GM18520 (cell line): ENCODE measurements around the gene OSTF1.

ENCODE experiments used
- ATAC-seq: cut with Tn5 transposase; IDR thresholded peaks from one replicate; pipeline ENCODE4 v1.9.1; 2021; ENCODE audit not compliant: unreplicated experiment

OSTF1 gene

DNA sequence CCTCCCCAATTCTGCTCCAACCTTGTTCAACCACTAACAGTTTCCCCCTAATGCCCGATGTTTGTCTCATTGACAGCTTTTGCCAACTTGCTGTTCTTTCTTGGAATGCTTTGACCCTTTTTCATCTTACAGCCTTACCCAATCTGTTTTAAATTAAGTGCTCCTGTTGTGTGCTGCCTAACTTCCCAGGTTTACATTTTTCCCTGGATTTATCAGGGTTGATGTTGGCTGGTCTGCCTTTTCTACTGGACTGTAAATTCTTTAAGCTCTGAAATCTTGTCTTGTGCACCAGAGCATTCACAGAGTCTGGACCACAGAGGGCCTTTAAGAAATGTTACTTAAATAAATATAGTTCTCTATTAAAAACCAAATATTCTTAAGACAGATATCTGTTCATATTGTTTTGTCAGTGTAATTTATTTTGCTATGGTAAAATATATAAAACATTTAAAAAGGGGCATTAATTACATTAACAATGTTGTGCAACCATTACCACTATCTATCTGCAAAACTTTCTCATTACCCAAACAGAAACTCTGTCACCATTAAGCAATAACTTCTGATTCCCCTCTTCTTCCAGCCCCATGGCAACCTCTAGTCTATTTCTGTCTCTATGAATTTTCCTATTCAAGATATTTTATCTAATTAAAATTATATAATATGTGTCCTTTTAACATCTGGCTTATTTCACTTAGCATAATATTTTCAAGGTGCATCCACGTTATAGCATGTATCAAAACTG, 73.0 kb downstream of the OSTF1 start:
- ATAC-seq = no peak

DNA sequence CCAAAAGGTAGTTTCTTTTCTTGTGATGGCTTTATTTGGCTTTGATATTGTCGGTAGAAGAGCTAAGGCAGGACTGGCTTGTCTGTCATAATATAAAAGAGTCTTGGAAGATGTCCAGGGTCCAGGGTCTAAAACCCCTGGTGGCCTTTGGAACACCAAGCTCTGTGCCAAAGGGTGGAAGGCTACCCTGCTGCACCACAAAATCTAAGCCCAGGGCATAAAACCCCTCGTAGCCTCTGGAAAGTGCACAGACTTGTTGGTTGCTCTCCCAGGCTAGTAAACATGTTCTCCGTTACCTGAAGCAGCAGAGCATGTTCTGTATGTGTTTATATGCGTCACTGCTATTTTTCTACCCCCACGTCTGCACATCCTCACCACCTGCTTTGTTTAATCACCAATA, 75.5 kb downstream of the OSTF1 start:
- no peak for ATAC-seq

- ATAC-seq = no peak
These were observed 76.3 kb downstream of the OSTF1 start for GRCh38 chr9:75164573-75164972.

GRCh38 chr9:75167281-75167680, 79.0 kb downstream of the OSTF1 start:
- no peak for ATAC-seq

DNA sequence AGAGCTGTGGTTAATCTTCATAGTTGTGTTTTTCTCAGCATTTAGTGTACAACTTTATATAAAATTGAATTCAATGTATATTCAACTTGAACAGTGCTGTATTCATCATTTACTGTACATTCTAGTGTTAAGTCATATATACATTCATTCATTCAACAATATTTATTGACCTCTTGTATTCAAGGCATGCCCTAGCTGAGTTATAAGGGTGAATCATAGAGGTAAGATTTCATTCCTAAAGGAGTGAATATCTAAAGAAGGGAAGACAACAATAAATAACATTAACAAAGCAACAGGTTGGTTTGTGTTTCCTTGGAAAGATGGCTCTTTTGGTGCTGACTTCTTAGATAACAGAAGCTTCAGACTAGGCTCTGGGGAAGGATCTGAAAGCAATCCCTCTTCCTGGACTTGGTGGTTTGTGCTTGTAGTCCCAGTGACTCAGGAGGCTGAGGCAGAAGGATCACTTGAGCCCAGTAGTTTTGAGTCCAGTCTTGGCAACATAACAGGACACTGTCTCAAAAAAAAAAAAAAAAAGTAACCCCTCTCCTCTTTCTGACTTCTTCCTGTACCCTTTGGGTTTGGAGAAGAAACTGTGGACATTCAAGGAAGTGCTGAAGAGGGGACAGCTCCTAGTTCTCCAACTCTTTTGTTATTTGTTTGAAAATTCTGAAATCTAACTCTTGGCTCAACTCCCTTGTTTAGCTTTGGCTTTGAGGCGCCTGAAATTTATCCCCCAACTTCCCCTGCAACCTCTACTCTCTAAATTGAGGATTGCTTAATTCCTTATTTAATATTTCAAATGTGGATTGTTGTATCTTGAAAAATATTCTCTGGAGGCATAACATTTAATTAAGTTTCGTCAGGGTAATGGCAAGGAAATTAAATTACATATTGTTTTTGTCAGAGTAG, 80.2 kb downstream of the OSTF1 start:
- ATAC-seq = no peak

- ATAC-seq = no peak
These were observed 81.3 kb downstream of the OSTF1 start for GRCh38 chr9:75169623-75170022.

GRCh38 chr9:75170898-75171360, 82.6 kb downstream of the OSTF1 start:
- no peak for ATAC-seq

- ATAC-seq = no peak
These were observed 87.1 kb downstream of the OSTF1 start for GRCh38 chr9:75175395-75175794.

- no peak for ATAC-seq
These were observed 87.7 kb downstream of the OSTF1 start for GRCh38 chr9:75176037-75176436.

GRCh38 chr9:75181750-75182149, 93.4 kb downstream of the OSTF1 start:
- no peak for ATAC-seq

DNA sequence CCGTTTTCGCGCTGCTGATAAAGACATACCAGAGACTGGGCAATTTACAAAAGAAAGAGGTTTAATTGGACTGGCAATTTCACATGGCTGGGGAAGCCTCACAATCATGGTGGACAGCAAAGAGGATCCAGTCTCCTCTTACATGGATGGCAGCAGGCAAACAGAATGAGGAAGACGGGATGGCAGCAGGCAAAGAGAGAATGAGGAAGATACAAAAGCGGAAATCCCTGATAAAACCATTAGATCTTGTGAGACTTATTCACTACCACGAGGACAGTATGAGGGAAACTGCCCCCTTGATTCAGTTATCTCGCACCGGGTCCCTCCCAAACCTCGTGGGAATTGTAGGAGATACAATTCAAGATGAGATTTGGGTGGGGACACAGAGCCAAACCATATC, 95.0 kb downstream of the OSTF1 start:
- ATAC-seq = no peak

DNA sequence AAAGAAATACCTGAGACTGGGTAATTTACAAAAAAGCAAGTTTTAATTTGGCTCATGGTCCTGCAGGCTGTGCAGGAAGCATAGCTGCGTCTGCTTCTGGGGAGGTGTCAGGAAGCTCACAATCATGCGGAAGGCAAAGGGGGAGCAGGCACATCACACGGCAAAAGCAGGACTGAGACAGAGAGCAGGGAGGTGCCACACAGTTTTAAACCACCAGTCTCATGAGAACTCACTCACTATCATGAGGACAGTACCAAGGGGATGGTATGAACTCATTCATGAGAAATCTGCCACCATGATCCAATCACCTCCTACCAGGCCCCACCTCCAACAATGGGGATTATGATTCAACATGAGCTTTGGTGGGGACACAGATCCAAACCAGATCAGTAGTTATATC, 96.2 kb downstream of the OSTF1 start:
- ATAC-seq = no peak

DNA sequence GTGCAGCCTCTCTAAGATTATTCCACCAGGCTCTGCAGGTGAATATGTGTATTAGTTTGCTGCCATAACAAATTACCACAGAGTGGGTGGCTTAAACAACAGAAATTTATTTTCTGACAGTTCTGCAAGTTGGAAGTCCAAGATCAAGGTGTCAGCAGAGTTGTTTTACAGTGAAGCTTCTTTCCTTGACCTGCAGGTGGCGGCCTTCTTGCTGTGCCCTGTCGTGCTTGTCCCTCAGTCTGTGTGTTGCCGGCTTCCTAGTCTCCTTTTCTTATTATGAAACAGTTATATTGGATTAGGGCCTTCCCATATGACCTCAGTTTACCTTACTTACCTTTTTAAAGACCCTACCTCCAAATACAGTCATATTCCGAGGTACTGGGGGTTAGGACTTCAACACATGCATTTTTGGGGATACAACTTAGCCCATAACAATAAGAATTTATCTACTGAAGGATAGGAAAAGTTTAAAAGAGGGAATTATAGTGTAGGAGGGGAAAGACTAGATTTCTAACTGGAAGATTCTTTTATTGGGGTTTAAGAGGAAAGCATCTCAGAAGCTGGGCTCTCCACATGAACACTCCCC, 97.4 kb downstream of the OSTF1 start:
- peak; percentile 60 for ATAC-seq

GRCh38 chr9:75186767-75187380, 98.6 kb downstream of the OSTF1 start:
- ATAC-seq = no peak

GRCh38 chr9:75188756-75189155, 100.4 kb downstream of the OSTF1 start:
- ATAC-seq = no peak

- ATAC-seq = no peak
These were observed 102.4 kb downstream of the OSTF1 start for GRCh38 chr9:75190762-75191161.
